HepG2 (cell line): ENCODE measurements around the gene VDAC2. TPM values are rescaled to one million over a fixed set of nuclear protein-coding genes. Genes with fewer than 3 reads are reported as not detected.

Experiments used
- AGO2 ChIP-seq: fragments of 200-400 bp; formaldehyde crosslinking; optimal IDR thresholded peaks from 2 replicates; pipeline ENCODE3; 2017; ENCODE audit warnings: mild to moderate bottlenecking, low read depth, low read length, moderate library complexity
- AHR ChIP-seq: IDR thresholded peaks from 2 replicates; pipeline ENCODE4 v1.6.1; 2018; ENCODE audit warnings: missing genetic modification reagents, missing compliant biosample characterization
- CHD2 ChIP-seq: IDR thresholded peaks from 2 replicates; pipeline ENCODE4 v1.6.1; 2011; ENCODE audit warnings: low read depth, low read length, improper control_type of control experiment
- ELF1 ChIP-seq: sonication (generic); formaldehyde crosslinking; IDR thresholded peaks from 2 replicates; pipeline ENCODE4 v1.4.0; 2020; ENCODE audit warnings: missing genetic modification reagents
- GTF2F1 ChIP-seq: fragments of 150-350 bp; IDR thresholded peaks from 2 replicates; pipeline ENCODE4 v1.6.1; 2014; ENCODE audit warnings: low read length
- POLR2AphosphoS5 ChIP-seq: IDR thresholded peaks from 2 replicates; pipeline ENCODE4 v1.6.1; 2012; ENCODE audit warnings: low read depth, low read length
- PPARG ChIP-seq: conservative IDR thresholded peaks from 2 replicates; pipeline ENCODE4 v1.6.1; 2016; ENCODE audit warnings: missing biosample characterization, missing genetic modification reagents
- RAD21 ChIP-seq: fragments of 450-650 bp; formaldehyde crosslinking; IDR thresholded peaks from 2 replicates; pipeline ENCODE4 v1.5.0; 2020; ENCODE audit warnings: mild to moderate bottlenecking
- SRY ChIP-seq: sonication (generic); formaldehyde crosslinking; IDR thresholded peaks from 2 replicates; pipeline ENCODE4 v1.8.0; 2022; ENCODE audit warnings: mild to moderate bottlenecking, missing genetic modification reagents
- SSRP1 ChIP-seq: IDR thresholded peaks from 2 replicates; pipeline ENCODE4 v1.6.1; 2016; ENCODE audit warnings: control low read depth
- STAG1 ChIP-seq: sonication (generic); formaldehyde crosslinking; IDR thresholded peaks from 2 replicates; pipeline ENCODE4 v1.4.0; 2020; ENCODE audit warnings: missing genetic modification reagents
- ZNF232 ChIP-seq: sonication (generic); formaldehyde crosslinking; IDR thresholded peaks from 2 replicates; pipeline ENCODE4 v1.4.0; 2020; ENCODE audit warnings: missing genetic modification reagents, borderline replicate concordance
- ZNF549 ChIP-seq: sonication (generic); formaldehyde crosslinking; IDR thresholded peaks from 2 replicates; pipeline ENCODE4 v1.5.0; 2020; ENCODE audit warnings: missing genetic modification reagents
- ZNF772 ChIP-seq: sonication (generic); formaldehyde crosslinking; IDR thresholded peaks from 2 replicates; pipeline ENCODE4 v1.5.0; 2020; ENCODE audit warnings: mild to moderate bottlenecking, missing genetic modification reagents
- polyA plus RNA-seq, 8 experiments: library from polyadenylated mRNA; depleted of rRNA in 3 of 8; stranded (reverse) in 7 of 8; unstranded in 1 of 8; fragments of >200 nt; fragmentation: Illumina TruSeq in 4 of 8; extraction: Trizol in 4 of 8; gene quantifications; 2 replicates each; pipeline versions ENCODE4 v1.2.1 to v1.2.3, GENCODE V29; 2011 to 2016; ENCODE audit warnings: low read depth in 4 of 8, missing spikeins in 1 of 8, mixed read lengths in 1 of 8; ENCODE audit not compliant: insufficient read depth in 1 of 8
- total RNA-seq, 5 experiments: library from RNA; depleted of rRNA; stranded (reverse); fragments of >200 nt; fragmentation: Illumina TruSeq; extraction: Trizol; gene quantifications; 2 replicates each; pipeline ENCODE4 v1.2.3, GENCODE V29; 2016; ENCODE audit warnings: low read depth in 1 of 5
- TF ChIP-seq, protein P1 (sequence below): IDR thresholded peaks from 2 replicates; pipeline ENCODE4 v1.6.1; 2016; ENCODE audit warnings: low read depth
- TF ChIP-seq, protein P2 (sequence below): sonication (generic); formaldehyde crosslinking; IDR thresholded peaks from 2 replicates; pipeline ENCODE4 v1.5.1; 2020; ENCODE audit warnings: mild to moderate bottlenecking, missing genetic modification reagents, moderate library complexity
- TF ChIP-seq, protein P3 (sequence below): sonication (generic); formaldehyde crosslinking; IDR thresholded peaks from 2 replicates; pipeline ENCODE4 v1.5.1; 2020; ENCODE audit warnings: missing genetic modification reagents, mild to moderate bottlenecking, borderline replicate concordance
- TF ChIP-seq, protein P4 (sequence below): sonication (generic); formaldehyde crosslinking; conservative IDR thresholded peaks from 2 replicates; pipeline ENCODE4 v1.8.1; 2023; ENCODE audit warnings: missing genetic modification reagents
- TF ChIP-seq, protein P5 (sequence below): sonication (generic); formaldehyde crosslinking; IDR thresholded peaks from 2 replicates; pipeline ENCODE4 v1.4.0; 2020; ENCODE audit warnings: missing genetic modification reagents
- TF ChIP-seq, protein P6 (sequence below): sonication (generic); formaldehyde crosslinking; IDR thresholded peaks from 2 replicates; pipeline ENCODE4 v1.8.1; 2023; ENCODE audit warnings: mild to moderate bottlenecking, missing genetic modification reagents
- TF ChIP-seq, protein P7 (sequence below): sonication (generic); formaldehyde crosslinking; conservative IDR thresholded peaks from 2 replicates; pipeline ENCODE4 v1.8.0; 2022; ENCODE audit warnings: missing genetic modification reagents

The VDAC2 gene
- total and polyA plus RNA-seq, 2 of the 13 experiments (the other 11 are each of a cell fraction or from before 2014, with no cell fraction given), result 67.9 to 222 TPM

DNA sequence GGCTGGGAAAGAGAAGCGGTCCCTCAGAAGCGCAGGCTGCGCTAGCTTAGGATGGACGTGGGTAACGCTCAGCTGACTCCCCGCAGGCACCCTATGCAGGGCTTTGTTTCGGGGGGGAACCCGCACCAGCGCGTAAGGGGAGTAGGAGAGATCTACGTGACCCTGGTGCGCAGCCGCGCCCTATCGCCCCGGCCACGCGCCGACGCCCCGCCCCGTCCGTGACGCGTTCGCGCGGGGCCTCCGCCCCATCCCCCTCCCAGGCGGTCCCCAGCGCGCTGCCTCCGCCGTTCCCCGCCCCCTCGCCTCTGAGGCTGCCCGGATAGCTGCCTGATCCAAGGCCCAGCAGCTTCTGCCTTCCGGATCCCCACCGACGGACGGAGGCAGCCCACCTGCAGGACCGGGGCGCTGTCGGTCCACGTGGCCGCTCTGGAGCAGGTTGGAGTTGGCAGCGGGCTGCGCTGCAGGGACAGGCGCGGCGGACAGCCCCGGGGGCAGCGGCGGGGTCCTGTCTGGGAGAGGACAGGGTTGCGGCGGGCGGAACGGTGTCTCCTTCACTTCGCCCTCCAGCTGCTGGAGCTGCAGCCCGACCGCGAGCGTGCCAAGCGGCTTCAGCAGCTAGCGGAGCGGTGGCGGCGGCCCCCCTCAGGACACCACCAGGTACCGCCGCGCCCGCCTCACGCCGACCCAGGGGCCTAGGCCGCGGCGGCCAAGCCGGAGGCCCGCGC lies at the start of gene VDAC2 (continued):
- TF ChIP-seq AHR (CRISPR knock-in tag) (peak; percentile 13), GTF2F1 (no peak), RAD21 (CRISPR knock-in tag) (peak; percentile 52), STAG1 (peak; percentile 15; the same call in 1 of the 2 replicates), SSRP1 (CRISPR knock-in tag) (no peak), SRY (no peak), ZNF232 (no peak), CHD2 (peak; percentile 77; the same call in 1 of the 2 replicates), AGO2 (no peak), POLR2AphosphoS5 (peak; percentile 76), ZNF549 (CRISPR knock-in tag) (no peak), ZNF772 (CRISPR knock-in tag) (peak; percentile 50; the same call in 1 of the 2 replicates), PPARG (no peak), ELF1 (CRISPR knock-in tag) (peak; percentile 63)
- TF ChIP-seq, protein P1, sequence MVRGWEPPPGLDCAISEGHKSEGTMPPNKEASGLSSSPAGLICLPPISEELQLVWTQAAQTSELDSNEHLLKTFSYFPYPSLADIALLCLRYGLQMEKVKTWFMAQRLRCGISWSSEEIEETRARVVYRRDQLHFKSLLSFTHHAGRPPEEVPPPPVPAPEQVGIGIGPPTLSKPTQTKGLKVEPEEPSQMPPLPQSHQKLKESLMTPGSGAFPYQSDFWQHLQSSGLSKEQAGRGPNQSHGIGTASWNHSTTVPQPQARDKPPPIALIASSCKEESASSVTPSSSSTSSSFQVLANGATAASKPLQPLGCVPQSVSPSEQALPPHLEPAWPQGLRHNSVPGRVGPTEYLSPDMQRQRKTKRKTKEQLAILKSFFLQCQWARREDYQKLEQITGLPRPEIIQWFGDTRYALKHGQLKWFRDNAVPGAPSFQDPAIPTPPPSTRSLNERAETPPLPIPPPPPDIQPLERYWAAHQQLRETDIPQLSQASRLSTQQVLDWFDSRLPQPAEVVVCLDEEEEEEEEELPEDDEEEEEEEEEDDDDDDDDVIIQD (CRISPR knock-in tag), result no peak
- TF ChIP-seq, protein P2, sequence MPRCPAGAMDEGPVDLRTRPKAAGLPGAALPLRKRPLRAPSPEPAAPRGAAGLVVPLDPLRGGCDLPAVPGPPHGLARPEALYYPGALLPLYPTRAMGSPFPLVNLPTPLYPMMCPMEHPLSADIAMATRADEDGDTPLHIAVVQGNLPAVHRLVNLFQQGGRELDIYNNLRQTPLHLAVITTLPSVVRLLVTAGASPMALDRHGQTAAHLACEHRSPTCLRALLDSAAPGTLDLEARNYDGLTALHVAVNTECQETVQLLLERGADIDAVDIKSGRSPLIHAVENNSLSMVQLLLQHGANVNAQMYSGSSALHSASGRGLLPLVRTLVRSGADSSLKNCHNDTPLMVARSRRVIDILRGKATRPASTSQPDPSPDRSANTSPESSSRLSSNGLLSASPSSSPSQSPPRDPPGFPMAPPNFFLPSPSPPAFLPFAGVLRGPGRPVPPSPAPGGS (CRISPR knock-in tag), result 0 out of 2 replicates have a peak, but pooled peaks have one; percentile 58
- TF ChIP-seq, protein P3, sequence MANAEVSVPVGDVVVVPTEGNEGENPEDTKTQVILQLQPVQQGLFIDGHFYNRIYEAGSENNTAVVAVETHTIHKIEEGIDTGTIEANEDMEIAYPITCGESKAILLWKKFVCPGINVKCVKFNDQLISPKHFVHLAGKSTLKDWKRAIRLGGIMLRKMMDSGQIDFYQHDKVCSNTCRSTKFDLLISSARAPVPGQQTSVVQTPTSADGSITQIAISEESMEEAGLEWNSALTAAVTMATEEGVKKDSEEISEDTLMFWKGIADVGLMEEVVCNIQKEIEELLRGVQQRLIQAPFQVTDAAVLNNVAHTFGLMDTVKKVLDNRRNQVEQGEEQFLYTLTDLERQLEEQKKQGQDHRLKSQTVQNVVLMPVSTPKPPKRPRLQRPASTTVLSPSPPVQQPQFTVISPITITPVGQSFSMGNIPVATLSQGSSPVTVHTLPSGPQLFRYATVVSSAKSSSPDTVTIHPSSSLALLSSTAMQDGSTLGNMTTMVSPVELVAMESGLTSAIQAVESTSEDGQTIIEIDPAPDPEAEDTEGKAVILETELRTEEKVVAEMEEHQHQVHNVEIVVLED (CRISPR knock-in tag), result peak; percentile 91
- TF ChIP-seq, protein P4, sequence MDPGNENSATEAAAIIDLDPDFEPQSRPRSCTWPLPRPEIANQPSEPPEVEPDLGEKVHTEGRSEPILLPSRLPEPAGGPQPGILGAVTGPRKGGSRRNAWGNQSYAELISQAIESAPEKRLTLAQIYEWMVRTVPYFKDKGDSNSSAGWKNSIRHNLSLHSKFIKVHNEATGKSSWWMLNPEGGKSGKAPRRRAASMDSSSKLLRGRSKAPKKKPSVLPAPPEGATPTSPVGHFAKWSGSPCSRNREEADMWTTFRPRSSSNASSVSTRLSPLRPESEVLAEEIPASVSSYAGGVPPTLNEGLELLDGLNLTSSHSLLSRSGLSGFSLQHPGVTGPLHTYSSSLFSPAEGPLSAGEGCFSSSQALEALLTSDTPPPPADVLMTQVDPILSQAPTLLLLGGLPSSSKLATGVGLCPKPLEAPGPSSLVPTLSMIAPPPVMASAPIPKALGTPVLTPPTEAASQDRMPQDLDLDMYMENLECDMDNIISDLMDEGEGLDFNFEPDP (CRISPR knock-in tag), result no peak
- TF ChIP-seq, protein P5, sequence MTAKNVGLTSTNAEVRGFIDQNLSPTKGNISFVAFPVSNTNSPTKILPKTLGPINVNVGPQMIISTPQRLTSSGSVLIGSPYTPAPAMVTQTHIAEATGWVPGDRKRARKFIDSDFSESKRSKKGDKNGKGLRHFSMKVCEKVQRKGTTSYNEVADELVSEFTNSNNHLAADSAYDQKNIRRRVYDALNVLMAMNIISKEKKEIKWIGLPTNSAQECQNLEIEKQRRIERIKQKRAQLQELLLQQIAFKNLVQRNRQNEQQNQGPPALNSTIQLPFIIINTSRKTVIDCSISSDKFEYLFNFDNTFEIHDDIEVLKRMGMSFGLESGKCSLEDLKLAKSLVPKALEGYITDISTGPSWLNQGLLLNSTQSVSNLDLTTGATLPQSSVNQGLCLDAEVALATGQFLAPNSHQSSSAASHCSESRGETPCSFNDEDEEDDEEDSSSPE (CRISPR knock-in tag), result peak; percentile 62
- TF ChIP-seq, protein P6, sequence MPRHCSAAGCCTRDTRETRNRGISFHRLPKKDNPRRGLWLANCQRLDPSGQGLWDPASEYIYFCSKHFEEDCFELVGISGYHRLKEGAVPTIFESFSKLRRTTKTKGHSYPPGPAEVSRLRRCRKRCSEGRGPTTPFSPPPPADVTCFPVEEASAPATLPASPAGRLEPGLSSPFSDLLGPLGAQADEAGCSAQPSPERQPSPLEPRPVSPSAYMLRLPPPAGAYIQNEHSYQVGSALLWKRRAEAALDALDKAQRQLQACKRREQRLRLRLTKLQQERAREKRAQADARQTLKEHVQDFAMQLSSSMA (CRISPR knock-in tag), result no peak
- TF ChIP-seq, protein P7, sequence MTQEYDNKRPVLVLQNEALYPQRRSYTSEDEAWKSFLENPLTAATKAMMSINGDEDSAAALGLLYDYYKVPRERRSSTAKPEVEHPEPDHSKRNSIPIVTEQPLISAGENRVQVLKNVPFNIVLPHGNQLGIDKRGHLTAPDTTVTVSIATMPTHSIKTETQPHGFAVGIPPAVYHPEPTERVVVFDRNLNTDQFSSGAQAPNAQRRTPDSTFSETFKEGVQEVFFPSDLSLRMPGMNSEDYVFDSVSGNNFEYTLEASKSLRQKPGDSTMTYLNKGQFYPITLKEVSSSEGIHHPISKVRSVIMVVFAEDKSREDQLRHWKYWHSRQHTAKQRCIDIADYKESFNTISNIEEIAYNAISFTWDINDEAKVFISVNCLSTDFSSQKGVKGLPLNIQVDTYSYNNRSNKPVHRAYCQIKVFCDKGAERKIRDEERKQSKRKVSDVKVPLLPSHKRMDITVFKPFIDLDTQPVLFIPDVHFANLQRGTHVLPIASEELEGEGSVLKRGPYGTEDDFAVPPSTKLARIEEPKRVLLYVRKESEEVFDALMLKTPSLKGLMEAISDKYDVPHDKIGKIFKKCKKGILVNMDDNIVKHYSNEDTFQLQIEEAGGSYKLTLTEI, result no peak
